Measurements from ENCODE around the gene LIMS1. TPM values are rescaled to one million over a fixed set of nuclear protein-coding genes. Genes with fewer than 3 reads are reported as not detected.

The LIMS1 gene
- total RNA-seq, 4 donors from 2014 or later, result 43.6 to 89.3 (median 59.6) TPM

GRCh38 chr2:108560241-108560811 is 26.1 kb downstream of the LIMS1 start:
- no peak for DNase-seq (ENCODE audit: low spot score in 2 of 2)
- WGBS, 2 donors, result 85 to 87% methylated on average over 6 of the region's 6 CpGs
- no peak overlapping the region for H3K4me3 ChIP-seq (ENCODE audit: low read depth, poor library complexity, severe bottlenecking)
- TF ChIP-seq CTCF (IDR thresholded peaks at IDR 0.05) (no peak), POLR2A (IDR thresholded peaks at IDR 0.05) (no peak)
- intact Hi-C loops (cut with DNase I; ENCODE audit: low total_unique reads), result no loop called here

GRCh38 chr2:108560895-108561530 is 26.7 kb downstream of the LIMS1 start:
- no peak for DNase-seq (ENCODE audit: low spot score in 2 of 2)
- WGBS, 2 donors, result 61 to 64% methylated on average over 1 of the region's 1 CpG
- no peak overlapping the region for H3K4me3 ChIP-seq (ENCODE audit: low read depth, poor library complexity, severe bottlenecking)
- TF ChIP-seq CTCF (IDR thresholded peaks at IDR 0.05) (no peak), POLR2A (IDR thresholded peaks at IDR 0.05) (no peak)
- intact Hi-C loops (cut with DNase I; ENCODE audit: low total_unique reads), result no loop called here

- no peak overlapping the region for H3K4me3 ChIP-seq (ENCODE audit: low read depth, poor library complexity, severe bottlenecking)
- 96 to 97% methylated on average over 2 of the region's 2 CpGs for WGBS, 2 donors
- DNase-seq (ENCODE audit: low spot score in 2 of 2), result no peak
- TF ChIP-seq CTCF (IDR thresholded peaks at IDR 0.05) (no peak), POLR2A (IDR thresholded peaks at IDR 0.05) (no peak)
- intact Hi-C loops (cut with DNase I; ENCODE audit: low total_unique reads), result no loop called here
Observed at GRCh38 chr2:108562274-108562673, 28.0 kb downstream of the LIMS1 start.

- WGBS, 2 donors, result 79 to 80% methylated on average over 6 of the region's 6 CpGs
Observed at GRCh38 chr2:108564510-108564909, 30.2 kb downstream of the LIMS1 start.

GRCh38 chr2:108565778-108566375 is 31.6 kb downstream of the LIMS1 start:
- WGBS, 2 donors, result 75 to 78% methylated on average over 3 of the region's 3 CpGs
- H3K4me3 ChIP-seq (ENCODE audit: low read depth, poor library complexity, severe bottlenecking), result no peak overlapping the region
- no peak for TF ChIP-seq CTCF (IDR thresholded peaks at IDR 0.05)
- no peak for TF ChIP-seq POLR2A (IDR thresholded peaks at IDR 0.05)
- no peak for DNase-seq (ENCODE audit: low spot score in 2 of 2)
- intact Hi-C loops (cut with DNase I; ENCODE audit: low total_unique reads), result loop anchor here (5.0 kb wide), 1 partner anchor 84 kb away; no protein-coding TSS in a partner anchor

More at GRCh38 chr2:108564510-108564909, 30.2 kb downstream of the LIMS1 start:
- DNase-seq (ENCODE audit: low spot score in 2 of 2), result no peak
- TF ChIP-seq CTCF (IDR thresholded peaks at IDR 0.05), result no peak
- no peak for TF ChIP-seq POLR2A (IDR thresholded peaks at IDR 0.05)
- intact Hi-C loops (cut with DNase I; ENCODE audit: low total_unique reads), result no loop called here
- no peak overlapping the region for H3K4me3 ChIP-seq (ENCODE audit: low read depth, poor library complexity, severe bottlenecking)

Data from lower leg skin (tissue), 4 donors.